ENCODE measurements around the gene LRCH1. TPM values are rescaled to one million over a fixed set of nuclear protein-coding genes. Genes with fewer than 3 reads are reported as not detected.

Gene LRCH1
- total RNA-seq, 3 donors from 2014 or later: 17.0 to 40.4 (median 24.6) TPM

- no peak for DNase-seq (ENCODE audit: low spot score in 2 of 2)
- Histone ChIP-seq H3K4me1 (no peaks in the 10 kb centered on the region), H3K4me3 (no peak overlapping the region), H3K9me3 (no peaks in the 10 kb centered on the region), H3K27ac (no peak overlapping the region), H3K27me3 (no peaks in the 10 kb centered on the region), H3K36me3 (no peaks in the 10 kb centered on the region)
- TF ChIP-seq CTCF (IDR thresholded peaks at IDR 0.05) (no peak), POLR2AphosphoS5 (IDR thresholded peaks at IDR 0.05) (no peak), POLR2A (IDR thresholded peaks at IDR 0.05) (no peak)
- intact Hi-C loops (cut with DNase I; ENCODE audit: low total_unique reads): no loop called here
These were observed 134.8 kb downstream of the LRCH1 start for GRCh38 chr13:46687810-46688209.

GRCh38 chr13:46688306-46688705, 135.3 kb downstream of the LRCH1 start:
- Histone ChIP-seq H3K27ac (no peak overlapping the region), H3K27me3 (no peaks in the 10 kb centered on the region), H3K9me3 (no peaks in the 10 kb centered on the region), H3K4me3 (no peak overlapping the region), H3K36me3 (no peaks in the 10 kb centered on the region), H3K4me1 (no peaks in the 10 kb centered on the region)
- TF ChIP-seq CTCF (IDR thresholded peaks at IDR 0.05) (no peak), POLR2AphosphoS5 (IDR thresholded peaks at IDR 0.05) (no peak), POLR2A (IDR thresholded peaks at IDR 0.05) (no peak)
- no peak for DNase-seq (ENCODE audit: low spot score in 2 of 2)
- intact Hi-C loops (cut with DNase I; ENCODE audit: low total_unique reads): no loop called here

GRCh38 chr13:46698014-46698413, 145.0 kb downstream of the LRCH1 start:
- H3K4me3 ChIP-seq: no peak overlapping the region
- no peak for TF ChIP-seq CTCF (IDR thresholded peaks at IDR 0.05)
- no peak for TF ChIP-seq POLR2AphosphoS5 (IDR thresholded peaks at IDR 0.05)
- no peak for TF ChIP-seq POLR2A (IDR thresholded peaks at IDR 0.05)
- DNase-seq (ENCODE audit: low spot score in 2 of 2): no peak
- H3K4me1 ChIP-seq: no peaks in the 10 kb centered on the region
- intact Hi-C loops (cut with DNase I; ENCODE audit: low total_unique reads): no loop called here
- H3K9me3 ChIP-seq: no peaks in the 10 kb centered on the region
- H3K27ac ChIP-seq: no peak overlapping the region
- H3K27me3 ChIP-seq: no peaks in the 10 kb centered on the region
- H3K36me3 ChIP-seq: no peaks in the 10 kb centered on the region

- no peaks in the 10 kb centered on the region for H3K27me3 ChIP-seq
- TF ChIP-seq POLR2A (IDR thresholded peaks at IDR 0.05) (no peak), CTCF (IDR thresholded peaks at IDR 0.05) (no peak), POLR2AphosphoS5 (IDR thresholded peaks at IDR 0.05) (no peak)
- no peaks in the 10 kb centered on the region for H3K4me1 ChIP-seq
- no peak overlapping the region for H3K27ac ChIP-seq
- no peak overlapping the region for H3K4me3 ChIP-seq
- no peaks in the 10 kb centered on the region for H3K36me3 ChIP-seq
- H3K9me3 ChIP-seq: no peaks in the 10 kb centered on the region
- DNase-seq (ENCODE audit: low spot score in 2 of 2): no peak
- intact Hi-C loops (cut with DNase I; ENCODE audit: low total_unique reads): no loop called here
These were observed 146.0 kb downstream of the LRCH1 start for GRCh38 chr13:46698910-46699460.

- Histone ChIP-seq H3K4me3 (no peak overlapping the region), H3K4me1 (no peaks in the 10 kb centered on the region), H3K27me3 (no peaks in the 10 kb centered on the region), H3K27ac (no peak overlapping the region), H3K36me3 (no peaks in the 10 kb centered on the region), H3K9me3 (no peaks in the 10 kb centered on the region)
- TF ChIP-seq CTCF (IDR thresholded peaks at IDR 0.05) (no peak), POLR2AphosphoS5 (IDR thresholded peaks at IDR 0.05) (no peak), POLR2A (IDR thresholded peaks at IDR 0.05) (no peak)
- no peak for DNase-seq (ENCODE audit: low spot score in 2 of 2)
- intact Hi-C loops (cut with DNase I; ENCODE audit: low total_unique reads): no loop called here
These were observed 159.6 kb downstream of the LRCH1 start for GRCh38 chr13:46712524-46712923.
